ENCODE measurements around the gene VIT.

GRCh38 chr2:36805635-36806224, 109.2 kb downstream of the VIT start:
- TF ChIP-seq CTCF (IDR thresholded peaks at IDR 0.05) (no peak), EP300 (IDR thresholded peaks at IDR 0.05) (no peak)
